ENCODE results near the gene LILRB1. TPM values are rescaled to one million over a fixed set of nuclear protein-coding genes. Genes with fewer than 3 reads are reported as not detected.

LILRB1 gene
- total and polyA plus RNA-seq, 4 donors, result 0.66 to 3.2 (median 1.6) TPM

GRCh38 chr19:54606891-54607784, 23.1 kb upstream of the LILRB1 start:
- Histone ChIP-seq H3K36me3 (ENCODE audit: control insufficient read depth, insufficient read depth, low read length) (no peaks in the 10 kb centered on the region), H3K4me3 (ENCODE audit: low read depth, low read length) (no peak overlapping the region), H3K27ac (ENCODE audit: low read depth, low read length) (no peak overlapping the region), H3K4me1 (ENCODE audit: control insufficient read depth, insufficient read depth, low read length) (no peaks in the 10 kb centered on the region), H3K9me3 (ENCODE audit: control insufficient read depth, insufficient read depth, low read length) (peaks cover 2% of the 10 kb centered on the region), H3K27me3 (ENCODE audit: control insufficient read depth, insufficient read depth, low read length) (no peaks in the 10 kb centered on the region)
- DNase-seq (ENCODE audit: low read depth in 4 of 6, low spot score in 6 of 6), result no peak
- 72% methylated on average over 8 of the region's 16 CpGs for WGBS (ENCODE audit: insufficient coverage)

- H3K9me3 ChIP-seq (ENCODE audit: control insufficient read depth, insufficient read depth, low read length), result peaks cover 2% of the 10 kb centered on the region
- no peaks in the 10 kb centered on the region for H3K4me1 ChIP-seq (ENCODE audit: control insufficient read depth, insufficient read depth, low read length)
- no peak for DNase-seq (ENCODE audit: low read depth in 4 of 6, low spot score in 6 of 6)
- WGBS (ENCODE audit: insufficient coverage), result 93% methylated on average over 5 of the region's 5 CpGs
- no peaks in the 10 kb centered on the region for H3K36me3 ChIP-seq (ENCODE audit: control insufficient read depth, insufficient read depth, low read length)
- H3K27ac ChIP-seq (ENCODE audit: low read depth, low read length), result no peak overlapping the region
- H3K4me3 ChIP-seq (ENCODE audit: low read depth, low read length), result no peak overlapping the region
- no peaks in the 10 kb centered on the region for H3K27me3 ChIP-seq (ENCODE audit: control insufficient read depth, insufficient read depth, low read length)
These were observed 22.5 kb upstream of the LILRB1 start for GRCh38 chr19:54607785-54608150.

- no peak for DNase-seq (ENCODE audit: low read depth in 4 of 6, low spot score in 6 of 6)
- Histone ChIP-seq H3K4me1 (ENCODE audit: control insufficient read depth, insufficient read depth, low read length) (no peaks in the 10 kb centered on the region), H3K27ac (ENCODE audit: low read depth, low read length) (no peak overlapping the region), H3K4me3 (ENCODE audit: low read depth, low read length) (no peak overlapping the region), H3K36me3 (ENCODE audit: control insufficient read depth, insufficient read depth, low read length) (no peaks in the 10 kb centered on the region), H3K27me3 (ENCODE audit: control insufficient read depth, insufficient read depth, low read length) (no peaks in the 10 kb centered on the region), H3K9me3 (ENCODE audit: control insufficient read depth, insufficient read depth, low read length) (peaks cover 2% of the 10 kb centered on the region)
- 82% methylated on average over 6 of the region's 7 CpGs for WGBS (ENCODE audit: insufficient coverage)
These were observed 22.1 kb upstream of the LILRB1 start for GRCh38 chr19:54608205-54608604.

- 87% methylated on average over 9 of the region's 15 CpGs for WGBS (ENCODE audit: insufficient coverage)
- peaks cover 2% of the 10 kb centered on the region for H3K9me3 ChIP-seq (ENCODE audit: control insufficient read depth, insufficient read depth, low read length)
- H3K36me3 ChIP-seq (ENCODE audit: control insufficient read depth, insufficient read depth, low read length), result no peaks in the 10 kb centered on the region
- DNase-seq (ENCODE audit: low read depth in 4 of 6, low spot score in 6 of 6), result no peak
- no peak overlapping the region for H3K27ac ChIP-seq (ENCODE audit: low read depth, low read length)
- H3K4me1 ChIP-seq (ENCODE audit: control insufficient read depth, insufficient read depth, low read length), result no peaks in the 10 kb centered on the region
- no peaks in the 10 kb centered on the region for H3K27me3 ChIP-seq (ENCODE audit: control insufficient read depth, insufficient read depth, low read length)
- no peak overlapping the region for H3K4me3 ChIP-seq (ENCODE audit: low read depth, low read length)
These were observed 21.5 kb upstream of the LILRB1 start for GRCh38 chr19:54608792-54609191.

- no peaks in the 10 kb centered on the region for H3K36me3 ChIP-seq (ENCODE audit: control insufficient read depth, insufficient read depth, low read length)
- H3K4me3 ChIP-seq (ENCODE audit: low read depth, low read length), result no peak overlapping the region
- 87% methylated on average over 26 of the region's 26 CpGs for WGBS (ENCODE audit: insufficient coverage)
- no peak for DNase-seq (ENCODE audit: low read depth in 4 of 6, low spot score in 6 of 6)
- H3K27me3 ChIP-seq (ENCODE audit: control insufficient read depth, insufficient read depth, low read length), result no peaks in the 10 kb centered on the region
- H3K4me1 ChIP-seq (ENCODE audit: control insufficient read depth, insufficient read depth, low read length), result no peaks in the 10 kb centered on the region
- H3K9me3 ChIP-seq (ENCODE audit: control insufficient read depth, insufficient read depth, low read length), result peaks cover 3% of the 10 kb centered on the region
- H3K27ac ChIP-seq (ENCODE audit: low read depth, low read length), result no peak overlapping the region
These were observed 20.9 kb upstream of the LILRB1 start for GRCh38 chr19:54609356-54609791.

GRCh38 chr19:54612428-54612827, 17.9 kb upstream of the LILRB1 start:
- WGBS (ENCODE audit: insufficient coverage), result no CpG with 5 or more reads among the region's 1 CpG
- H3K4me3 ChIP-seq (ENCODE audit: low read depth, low read length), result no peak overlapping the region
- no peaks in the 10 kb centered on the region for H3K27me3 ChIP-seq (ENCODE audit: control insufficient read depth, insufficient read depth, low read length)
- H3K27ac ChIP-seq (ENCODE audit: low read depth, low read length), result no peak overlapping the region
- H3K9me3 ChIP-seq (ENCODE audit: control insufficient read depth, insufficient read depth, low read length), result peaks cover 4% of the 10 kb centered on the region
- H3K4me1 ChIP-seq (ENCODE audit: control insufficient read depth, insufficient read depth, low read length), result no peaks in the 10 kb centered on the region
- no peak for DNase-seq (ENCODE audit: low read depth in 4 of 6, low spot score in 6 of 6)
- H3K36me3 ChIP-seq (ENCODE audit: control insufficient read depth, insufficient read depth, low read length), result no peaks in the 10 kb centered on the region

- no CpG with 5 or more reads among the region's 1 CpG for WGBS (ENCODE audit: insufficient coverage)
- DNase-seq (ENCODE audit: low read depth in 4 of 6, low spot score in 6 of 6), result no peak
- Histone ChIP-seq H3K4me3 (ENCODE audit: low read depth, low read length) (no peak overlapping the region), H3K36me3 (ENCODE audit: control insufficient read depth, insufficient read depth, low read length) (no peaks in the 10 kb centered on the region), H3K27me3 (ENCODE audit: control insufficient read depth, insufficient read depth, low read length) (no peaks in the 10 kb centered on the region), H3K27ac (ENCODE audit: low read depth, low read length) (no peak overlapping the region), H3K4me1 (ENCODE audit: control insufficient read depth, insufficient read depth, low read length) (no peaks in the 10 kb centered on the region), H3K9me3 (ENCODE audit: control insufficient read depth, insufficient read depth, low read length) (peaks cover 4% of the 10 kb centered on the region)
These were observed 15.6 kb upstream of the LILRB1 start for GRCh38 chr19:54614726-54615125.

- Histone ChIP-seq H3K9me3 (ENCODE audit: control insufficient read depth, insufficient read depth, low read length) (peaks cover 3% of the 10 kb centered on the region), H3K27ac (ENCODE audit: low read depth, low read length) (no peak overlapping the region), H3K36me3 (ENCODE audit: control insufficient read depth, insufficient read depth, low read length) (no peaks in the 10 kb centered on the region), H3K27me3 (ENCODE audit: control insufficient read depth, insufficient read depth, low read length) (no peaks in the 10 kb centered on the region), H3K4me3 (ENCODE audit: low read depth, low read length) (no peak overlapping the region), H3K4me1 (ENCODE audit: control insufficient read depth, insufficient read depth, low read length) (no peaks in the 10 kb centered on the region)
- no peak for DNase-seq (ENCODE audit: low read depth in 4 of 6, low spot score in 6 of 6)
- whole genome bisulfite sequencing (ENCODE audit: insufficient coverage), result 50% methylated on average over 3 of the region's 3 CpGs
These were observed 14.2 kb upstream of the LILRB1 start for GRCh38 chr19:54616057-54616456.

GRCh38 chr19:54616821-54617560, 13.3 kb upstream of the LILRB1 start:
- no peak for DNase-seq (ENCODE audit: low read depth in 4 of 6, low spot score in 6 of 6)
- Histone ChIP-seq H3K27ac (ENCODE audit: low read depth, low read length) (no peak overlapping the region), H3K36me3 (ENCODE audit: control insufficient read depth, insufficient read depth, low read length) (no peaks in the 10 kb centered on the region), H3K9me3 (ENCODE audit: control insufficient read depth, insufficient read depth, low read length) (peaks cover 3% of the 10 kb centered on the region), H3K4me1 (ENCODE audit: control insufficient read depth, insufficient read depth, low read length) (no peaks in the 10 kb centered on the region), H3K4me3 (ENCODE audit: low read depth, low read length) (no peak overlapping the region), H3K27me3 (ENCODE audit: control insufficient read depth, insufficient read depth, low read length) (no peaks in the 10 kb centered on the region)
- 29% methylated on average over 2 of the region's 5 CpGs for WGBS (ENCODE audit: insufficient coverage)

Data from spinal cord (tissue), 10 donors.